Endothelial cell of umbilical vein (primary cell): Measurements from ENCODE around the gene MRM2. TPM values are rescaled to one million over a fixed set of nuclear protein-coding genes. Genes with fewer than 3 reads are reported as not detected.

Experiments used
- BruUV-seq: library from RNA; stranded (reverse); fragments of 400-500 nt; replicated peaks from 2 replicates; lab custom pipeline; 2021; lab: Mats Ljungman, UMichigan
- CTCF ChIA-PET: fragments of 300-600, 350-600 bp; sonication (Branson Sonifier 250); formaldehyde crosslinking; loops from one replicate; lab custom pipeline; 2021; ENCODE audit warnings: antibody characterized with exemption, inconsistent platforms; lab: Charles Lee
- POLR2A ChIA-PET: fragments of 300-600, 350-600 bp; sonication (Branson Sonifier 250); formaldehyde crosslinking; loops from one replicate; lab custom pipeline; 2021; ENCODE audit warnings: antibody characterized with exemption, inconsistent platforms; lab: Charles Lee
- DNase-seq: peaks from one replicate; pipeline ENCODE4 v3.0.0-alpha.2; 2011; ENCODE audit warnings: low read depth, low spot score
- FAIRE-seq: peaks from 2 replicates; lab custom pipeline; 2011; peaks lifted over from hg19 to GRCh38; lab: Jason Lieb, UNC
- H2AFZ ChIP-seq: 2 replicates; pipeline ENCODE4 v1.6.0; 2012; ENCODE audit warnings: low read depth, low read length, control low read depth, inconsistent platforms
- H3K27ac ChIP-seq: 2 replicates; pipeline ENCODE4 v1.5.1; 2011; ENCODE audit warnings: low read depth, mild to moderate bottlenecking, control low read depth, low read length, moderate library complexity; ENCODE audit not compliant: insufficient read depth
- H3K27me3 ChIP-seq, 2 experiments: 2 replicates each; pipeline versions ENCODE4 v1.6.0 to v1.6.1; 2011; ENCODE audit warnings: low read length in 2 of 2, mixed read lengths in 1 of 2; ENCODE audit not compliant: control insufficient read depth in 2 of 2, insufficient read depth in 2 of 2
- H3K36me3 ChIP-seq, 2 experiments: 2 replicates in 1 of 2; 3 replicates in 1 of 2; pipeline ENCODE4 v1.5.1; 2011; ENCODE audit warnings: low read length in 2 of 2, mild to moderate bottlenecking in 1 of 2, moderate library complexity in 1 of 2; ENCODE audit not compliant: control insufficient read depth in 2 of 2, insufficient read depth in 2 of 2; ENCODE audit errors: extremely low read depth in 1 of 2
- H3K4me1 ChIP-seq: 3 replicates; pipeline ENCODE4 v1.5.1; 2011; ENCODE audit warnings: mild to moderate bottlenecking, low read length; ENCODE audit not compliant: control insufficient read depth, insufficient read depth; ENCODE audit errors: extremely low read depth
- H3K4me2 ChIP-seq: 2 replicates; pipeline ENCODE4 v1.6.1; 2011; ENCODE audit warnings: low read length, control low read depth, mixed read lengths; ENCODE audit not compliant: insufficient read depth
- H3K4me3 ChIP-seq, 3 experiments: fragments of 200-600 bp in 1 of 3; sonication (generic), shearing (Covaris generic) in 1 of 3; replicated peaks in 1 of 3; 2 replicates each; pipeline ENCODE4 v1.5.1; 2011 to 2016; ENCODE audit warnings: control low read depth in 3 of 3, low read length in 3 of 3, mild to moderate bottlenecking in 2 of 3, inconsistent platforms in 1 of 3, low read depth in 1 of 3, moderate library complexity in 1 of 3; ENCODE audit not compliant: insufficient read depth in 1 of 3
- H3K79me2 ChIP-seq: 2 replicates; pipeline ENCODE4 v1.6.0; 2012; ENCODE audit warnings: low read length, inconsistent platforms; ENCODE audit not compliant: control insufficient read depth, insufficient read depth
- H3K9ac ChIP-seq: replicated peaks from 2 replicates; pipeline ENCODE3; 2011; ENCODE audit warnings: low read length, control low read depth; ENCODE audit not compliant: insufficient read depth; ENCODE audit errors: extremely low read depth
- H3K9me1 ChIP-seq: replicated peaks from 3 replicates; pipeline ENCODE4 v1.6.0; 2011; ENCODE audit warnings: mild to moderate bottlenecking, low read length; ENCODE audit not compliant: control insufficient read depth, insufficient read depth; ENCODE audit errors: extremely low read depth
- H3K9me3 ChIP-seq: replicated peaks from 2 replicates; pipeline ENCODE4 v1.5.1; 2012; ENCODE audit warnings: low read length, inconsistent platforms; ENCODE audit not compliant: control insufficient read depth, insufficient read depth
- H4K20me1 ChIP-seq: replicated peaks from 2 replicates; pipeline ENCODE3; 2011; ENCODE audit warnings: mild to moderate bottlenecking, low read length; ENCODE audit not compliant: control insufficient read depth, insufficient read depth; ENCODE audit errors: extremely low read depth
- EZH2 ChIP-seq: IDR thresholded peaks from 2 replicates; pipeline ENCODE4 v1.6.1; 2012; ENCODE audit warnings: borderline replicate concordance, low read depth, mild to moderate bottlenecking, moderate library complexity, low read length, inconsistent platforms; ENCODE audit not compliant: severe bottlenecking
- FOS ChIP-seq: IDR thresholded peaks from 2 replicates; pipeline ENCODE4 v1.6.1; 2011; ENCODE audit warnings: mild to moderate bottlenecking, low read length, moderate library complexity, borderline replicate concordance; ENCODE audit not compliant: insufficient read depth
- GATA2 ChIP-seq: IDR thresholded peaks from 2 replicates; pipeline ENCODE4 v1.7.0; 2011; ENCODE audit warnings: low read depth, mild to moderate bottlenecking, moderate library complexity, mixed read lengths, low read length; ENCODE audit not compliant: insufficient read length, insufficient read depth
- JUN ChIP-seq: IDR thresholded peaks from 2 replicates; pipeline ENCODE4 v1.6.1; 2011; ENCODE audit warnings: borderline replicate concordance, low read depth; ENCODE audit not compliant: insufficient read length, insufficient read depth
- MYC ChIP-seq: IDR thresholded peaks from one replicate; pipeline ENCODE4 v1.6.1; 2011; ENCODE audit warnings: mild to moderate bottlenecking, low read depth, low read length
- POLR2A ChIP-seq: IDR thresholded peaks from 2 replicates; pipeline ENCODE4 v1.6.1; 2012; ENCODE audit warnings: low read depth, mild to moderate bottlenecking, control low read depth, low read length
- POLR2AphosphoS5 ChIP-seq: IDR thresholded peaks from 2 replicates; pipeline ENCODE4 v1.6.1; 2012; ENCODE audit warnings: low read depth, mild to moderate bottlenecking, control low read depth, low read length, moderate library complexity; ENCODE audit not compliant: insufficient read depth
- dilution Hi-C: fragments of 300-500 bp; cut with MboI; formaldehyde crosslinking; loops from one replicate; pipeline ENCODE4 v1.15.0; 2019; ENCODE audit warnings: low sequenced_read_pairs; ENCODE audit not compliant: extremely low pct_ligation_motif_present
- intact Hi-C: fragments of 100-400 bp; cut with micrococcal nuclease; formaldehyde crosslinking; loops from one replicate; pipeline ENCODE4 v1.10.0; 2022
- polyA plus RNA-seq, 4 experiments: library from polyadenylated mRNA; depleted of rRNA in 3 of 4; stranded (reverse) in 3 of 4; unstranded in 1 of 4; fragments of >200 nt; gene quantifications; 2 replicates each; pipeline versions ENCODE4 v1.2.1 to v1.2.3, GENCODE V29; 2011 to 2012; ENCODE audit warnings: missing spikeins in 1 of 4
- total RNA-seq: library from RNA; stranded (reverse); gene quantifications from 2 replicates; pipeline ENCODE4 v1.2.3, GENCODE V29; 2021
- TF ChIP-seq, protein P1 (sequence below), 2 donors: IDR thresholded peaks; 1 replicate in 1 of 2; 2 replicates in 1 of 2; pipeline ENCODE4 v1.5.1; 2011; ENCODE audit warnings: low read length in 2 of 2, mild to moderate bottlenecking in 2 of 2, moderate library complexity in 2 of 2, control low read depth in 1 of 2, inconsistent platforms in 1 of 2, low read depth in 1 of 2; ENCODE audit not compliant: insufficient read depth in 1 of 2; ENCODE audit errors: extremely low read depth in 1 of 2
- TF ChIP-seq, protein P2 (sequence below): IDR thresholded peaks from 2 replicates; pipeline ENCODE4 v1.6.1; 2011; ENCODE audit not compliant: insufficient read depth, insufficient read length

The MRM2 gene
- total and polyA plus RNA-seq, 2 donors (not counting 3 experiments of a cell fraction or from before 2014, with no cell fraction given), result 10.6 to 20.8 TPM

DNA sequence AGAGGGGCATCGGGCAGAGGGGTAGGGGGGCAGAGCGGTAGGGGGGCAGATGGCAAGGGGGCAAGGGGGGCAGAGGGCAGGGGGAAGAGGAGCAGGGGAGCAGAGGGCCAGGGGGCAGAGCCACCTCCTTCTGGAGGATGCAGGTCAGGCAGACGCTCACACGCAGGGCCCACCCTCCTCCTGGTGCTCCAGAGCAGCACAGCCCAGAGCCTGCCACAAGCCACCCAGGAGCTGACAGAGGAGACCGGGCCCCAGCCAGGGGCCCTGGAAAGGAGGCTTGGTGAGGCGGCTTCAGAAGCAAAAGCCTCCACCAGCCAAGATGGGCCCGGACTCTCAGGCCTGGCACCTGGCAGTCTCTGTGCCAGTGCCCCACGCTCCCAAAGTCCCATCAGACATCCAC, 22.4 kb downstream of the MRM2 start:
- Histone ChIP-seq H3K9ac (no peak overlapping the region), H3K27ac (no peak overlapping the region), H3K9me3 (no peaks in the 10 kb centered on the region), H3K4me3 (no peak overlapping the region), H3K27me3 (no peaks in the 10 kb centered on the region), H3K4me1 (no peaks in the 10 kb centered on the region), H4K20me1 (no peaks in the 10 kb centered on the region), H2AFZ (no peak overlapping the region), H3K4me2 (no peak overlapping the region), H3K79me2 (no peaks in the 10 kb centered on the region), H3K9me1 (no peaks in the 10 kb centered on the region), H3K36me3 (peaks cover 8 to 45% of the 10 kb centered on the region in 2 experiments)
- TF ChIP-seq, protein P1, sequence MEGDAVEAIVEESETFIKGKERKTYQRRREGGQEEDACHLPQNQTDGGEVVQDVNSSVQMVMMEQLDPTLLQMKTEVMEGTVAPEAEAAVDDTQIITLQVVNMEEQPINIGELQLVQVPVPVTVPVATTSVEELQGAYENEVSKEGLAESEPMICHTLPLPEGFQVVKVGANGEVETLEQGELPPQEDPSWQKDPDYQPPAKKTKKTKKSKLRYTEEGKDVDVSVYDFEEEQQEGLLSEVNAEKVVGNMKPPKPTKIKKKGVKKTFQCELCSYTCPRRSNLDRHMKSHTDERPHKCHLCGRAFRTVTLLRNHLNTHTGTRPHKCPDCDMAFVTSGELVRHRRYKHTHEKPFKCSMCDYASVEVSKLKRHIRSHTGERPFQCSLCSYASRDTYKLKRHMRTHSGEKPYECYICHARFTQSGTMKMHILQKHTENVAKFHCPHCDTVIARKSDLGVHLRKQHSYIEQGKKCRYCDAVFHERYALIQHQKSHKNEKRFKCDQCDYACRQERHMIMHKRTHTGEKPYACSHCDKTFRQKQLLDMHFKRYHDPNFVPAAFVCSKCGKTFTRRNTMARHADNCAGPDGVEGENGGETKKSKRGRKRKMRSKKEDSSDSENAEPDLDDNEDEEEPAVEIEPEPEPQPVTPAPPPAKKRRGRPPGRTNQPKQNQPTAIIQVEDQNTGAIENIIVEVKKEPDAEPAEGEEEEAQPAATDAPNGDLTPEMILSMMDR (IDR thresholded peaks at IDR 0.05; ENCODE audit: extremely low read depth in 1 of 2, insufficient read depth in 1 of 2, low read depth in 1 of 2, low read length in 2 of 2), result no peak
- no peak for TF ChIP-seq JUN
- no peak for TF ChIP-seq FOS
- TF ChIP-seq POLR2A, result no peak
- no peak for TF ChIP-seq POLR2AphosphoS5
- no peak for TF ChIP-seq GATA2
- TF ChIP-seq, protein P2, sequence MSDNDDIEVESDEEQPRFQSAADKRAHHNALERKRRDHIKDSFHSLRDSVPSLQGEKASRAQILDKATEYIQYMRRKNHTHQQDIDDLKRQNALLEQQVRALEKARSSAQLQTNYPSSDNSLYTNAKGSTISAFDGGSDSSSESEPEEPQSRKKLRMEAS, result no peak
- TF ChIP-seq EZH2, result no peak
- TF ChIP-seq MYC, result no peak
- DNase-seq, result no peak
- CTCF ChIA-PET, result interaction anchor here (0.7 kb wide), 1 partner anchor 128 kb away, joined by 3 read pairs; no protein-coding TSS in a partner anchor
- FAIRE-seq, result no peak
- POLR2A ChIA-PET, result no interaction called here
- dilution Hi-C loops (no loop called here), intact Hi-C loops (no loop called here)
- no TSS peak for BruUV-seq
